Loucy (cell line): ENCODE measurements around the gene ASCC1.

Source experiments
- H2AFZ ChIP-seq: fragments of 200-600 bp; sonication (generic); 2 replicates; pipeline ENCODE4 v1.6.0; 2016; ENCODE audit warnings: antibody characterized with exemption, mild to moderate bottlenecking, low read length, moderate library complexity
- H3F3A ChIP-seq: fragments of 200-600 bp; 2 replicates; pipeline ENCODE4 v1.6.0; 2016; ENCODE audit warnings: antibody characterized with exemption, low read depth, mild to moderate bottlenecking
- H3K27me3 ChIP-seq: fragments of 200-600 bp; sonication (generic); 2 replicates; pipeline ENCODE4 v1.6.1; 2014; ENCODE audit warnings: low read length, mild to moderate bottlenecking; ENCODE audit not compliant: insufficient read depth, poor library complexity, severe bottlenecking
- H3K36me3 ChIP-seq: fragments of 200-600 bp; sonication (generic); 2 replicates; pipeline ENCODE4 v1.6.1; 2016; ENCODE audit warnings: low read length; ENCODE audit not compliant: insufficient read depth
- H3K4me1 ChIP-seq: fragments of 200-600 bp; sonication (generic); 2 replicates; pipeline ENCODE4 v1.5.1; 2014; ENCODE audit warnings: low read length, mild to moderate bottlenecking; ENCODE audit not compliant: insufficient read depth, poor library complexity, severe bottlenecking
- H3K4me2 ChIP-seq: fragments of 200-600 bp; sonication (generic); 2 replicates; pipeline ENCODE4 v1.6.0; 2014; ENCODE audit warnings: antibody characterized with exemption, low read length, low read depth, mild to moderate bottlenecking; ENCODE audit not compliant: poor library complexity, severe bottlenecking
- H3K4me3 ChIP-seq: fragments of 200-600 bp; sonication (generic); 2 replicates; pipeline ENCODE4 v1.5.1; 2014; ENCODE audit warnings: low read length, mild to moderate bottlenecking, mixed read lengths; ENCODE audit not compliant: poor library complexity, severe bottlenecking
- H3K79me2 ChIP-seq: fragments of 200-600 bp; sonication (generic); 2 replicates; pipeline ENCODE4 v1.6.1; 2014; ENCODE audit warnings: low read length; ENCODE audit not compliant: insufficient read depth
- H3K9ac ChIP-seq: fragments of 200-600 bp; sonication (generic); 2 replicates; pipeline ENCODE4 v1.6.0; 2014; ENCODE audit warnings: mild to moderate bottlenecking, low read depth, low read length, moderate library complexity; ENCODE audit not compliant: poor library complexity, severe bottlenecking
- H3K9me2 ChIP-seq: fragments of 200-600 bp; sonication (generic); replicated peaks from 2 replicates; pipeline ENCODE4 v1.6.1; 2016; ENCODE audit warnings: low read depth, low read length, mixed read lengths
- H3K9me3 ChIP-seq: fragments of 200-600 bp; sonication (generic); 2 replicates; pipeline ENCODE4 v1.6.1; 2014; ENCODE audit warnings: mild to moderate bottlenecking, antibody characterized with exemption, low read length, low read depth; ENCODE audit not compliant: insufficient read depth
- H4K20me1 ChIP-seq: fragments of 200-600 bp; sonication (generic); 2 replicates; pipeline ENCODE4 v1.6.0; 2014; ENCODE audit warnings: antibody characterized with exemption, low read length, mild to moderate bottlenecking; ENCODE audit not compliant: insufficient read depth, poor library complexity, severe bottlenecking
- CTCF ChIP-seq: fragments of 200-600 bp; sonication (generic); conservative IDR thresholded peaks from 2 replicates; pipeline ENCODE4 v1.5.1; 2014; ENCODE audit warnings: mild to moderate bottlenecking, antibody characterized with exemption, low read length
- EZH2phosphoT487 ChIP-seq: fragments of 200-600 bp; IDR thresholded peaks from 2 replicates; pipeline ENCODE4 v1.6.1; 2018; ENCODE audit warnings: antibody characterized with exemption, mild to moderate bottlenecking, moderate library complexity, borderline replicate concordance

ASCC1 gene

GRCh38 chr10:72090326-72090725 lies 125.8 kb downstream of the ASCC1 start:
- Histone ChIP-seq H3K36me3 (peaks cover 12% of the 10 kb centered on the region; the same call in 1 of the 2 replicates), H3K9me2 (no peaks in the 10 kb centered on the region), H3K4me3 (no peak overlapping the region), H3K27me3 (no peaks in the 10 kb centered on the region), H3F3A (no peaks in the 10 kb centered on the region), H3K4me2 (no peak overlapping the region), H4K20me1 (no peaks in the 10 kb centered on the region), H2AFZ (no peak overlapping the region), H3K79me2 (no peaks in the 10 kb centered on the region), H3K4me1 (peaks cover 5% of the 10 kb centered on the region), H3K9me3 (no peaks in the 10 kb centered on the region), H3K9ac (no peak overlapping the region)
- TF ChIP-seq CTCF (no peak), EZH2phosphoT487 (no peak)

- H3K4me1 ChIP-seq = peaks cover 5% of the 10 kb centered on the region
- 0 out of 2 replicates have a peak, but pooled peaks cover 10% of the 10 kb centered on the region for H3K36me3 ChIP-seq
- no peaks in the 10 kb centered on the region for H3K79me2 ChIP-seq
- H3K9ac ChIP-seq = no peak overlapping the region
- TF ChIP-seq CTCF (no peak), EZH2phosphoT487 (no peak)
- H2AFZ ChIP-seq = no peak overlapping the region
- no peaks in the 10 kb centered on the region for H3K9me2 ChIP-seq
- no peak overlapping the region for H3K4me2 ChIP-seq
- H3K4me3 ChIP-seq = no peak overlapping the region
- no peaks in the 10 kb centered on the region for H3F3A ChIP-seq
- H3K27me3 ChIP-seq = no peaks in the 10 kb centered on the region
- H4K20me1 ChIP-seq = no peaks in the 10 kb centered on the region
- H3K9me3 ChIP-seq = no peaks in the 10 kb centered on the region
Measured at GRCh38 chr10:72089618-72090017, 126.5 kb downstream of the ASCC1 start.

- Histone ChIP-seq H3K9me2 (no peaks in the 10 kb centered on the region), H3K9ac (no peak overlapping the region), H3K36me3 (0 out of 2 replicates have a peak, but pooled peaks cover 6% of the 10 kb centered on the region), H2AFZ (no peak overlapping the region), H4K20me1 (no peaks in the 10 kb centered on the region), H3K4me2 (no peak overlapping the region), H3F3A (no peaks in the 10 kb centered on the region), H3K9me3 (no peaks in the 10 kb centered on the region), H3K4me1 (peaks cover 5% of the 10 kb centered on the region), H3K27me3 (no peaks in the 10 kb centered on the region), H3K79me2 (no peaks in the 10 kb centered on the region), H3K4me3 (no peak overlapping the region)
- no peak for TF ChIP-seq EZH2phosphoT487
- TF ChIP-seq CTCF = no peak
Measured at GRCh38 chr10:72088889-72089575, 127.0 kb downstream of the ASCC1 start.
